ENCODE data around the gene CRTC2.

CRTC2 gene

GRCh38 chr1:153963850-153964331 is 5.5 kb upstream of the CRTC2 start:
- peak overlapping the region; percentile 90 for H3K4me3 ChIP-seq (ENCODE audit: low read length)
- TF ChIP-seq ZNF274 (IDR thresholded peaks at IDR 0.05; ENCODE audit: low read depth, low read length), result no peak

GRCh38 chr1:153963030-153963849 is 4.8 kb upstream of the CRTC2 start, which contains the start of gene SLC39A1:
TSS of gene SLC39A1 (minus strand) at chr1:153963537. CDS start at chr1:153962715, 822 bp downstream.
- TF ChIP-seq ZNF274 (IDR thresholded peaks at IDR 0.05; ENCODE audit: low read depth, low read length), result no peak
- H3K4me3 ChIP-seq (ENCODE audit: low read length), result peak within 1 kb of the TSS; percentile 90

- no peak for TF ChIP-seq ZNF274 (IDR thresholded peaks at IDR 0.05; ENCODE audit: low read depth, low read length)
- peak overlapping the region; percentile 90 for H3K4me3 ChIP-seq (ENCODE audit: low read length)
Measured at GRCh38 chr1:153962088-153963029, 3.9 kb upstream of the CRTC2 start.

GRCh38 chr1:153961421-153961820 is 3.0 kb upstream of the CRTC2 start:
- TF ChIP-seq ZNF274 (IDR thresholded peaks at IDR 0.05; ENCODE audit: low read depth, low read length), result no peak
- peak overlapping the region; percentile 90; the same call in 1 of the 2 replicates for H3K4me3 ChIP-seq (ENCODE audit: low read length)

GRCh38 chr1:153960206-153960605 is 1.8 kb upstream of the CRTC2 start:
- no peak for TF ChIP-seq ZNF274 (IDR thresholded peaks at IDR 0.05; ENCODE audit: low read depth, low read length)
- H3K4me3 ChIP-seq (ENCODE audit: low read length), result no peak overlapping the region

GRCh38 chr1:153959454-153959853 is 1.0 kb upstream of the CRTC2 start:
- TF ChIP-seq ZNF274 (IDR thresholded peaks at IDR 0.05; ENCODE audit: low read depth, low read length), result no peak
- H3K4me3 ChIP-seq (ENCODE audit: low read length), result no peak overlapping the region

GRCh38 chr1:153958961-153959260 is 499 bp upstream of the CRTC2 start:
- H3K4me3 ChIP-seq (ENCODE audit: low read length), result no peak overlapping the region
- TF ChIP-seq ZNF274 (IDR thresholded peaks at IDR 0.05; ENCODE audit: low read depth, low read length), result no peak

- peak overlapping the region; percentile 82 for H3K4me3 ChIP-seq (ENCODE audit: low read length)
- TF ChIP-seq ZNF274 (IDR thresholded peaks at IDR 0.05; ENCODE audit: low read depth, low read length), result no peak
Measured at GRCh38 chr1:153957744-153958110, 685 bp downstream of the CRTC2 start.

- peak overlapping the region; percentile 82 for H3K4me3 ChIP-seq (ENCODE audit: low read length)
- no peak for TF ChIP-seq ZNF274 (IDR thresholded peaks at IDR 0.05; ENCODE audit: low read depth, low read length)
Measured at GRCh38 chr1:153956997-153957715, 1.3 kb downstream of the CRTC2 start.

GRCh38 chr1:153954826-153955225 is 3.6 kb downstream of the CRTC2 start:
- no peak overlapping the region for H3K4me3 ChIP-seq (ENCODE audit: low read length)
- no peak for TF ChIP-seq ZNF274 (IDR thresholded peaks at IDR 0.05; ENCODE audit: low read depth, low read length)

GRCh38 chr1:153953859-153954365 is 4.5 kb downstream of the CRTC2 start:
- no peak for TF ChIP-seq ZNF274 (IDR thresholded peaks at IDR 0.05; ENCODE audit: low read depth, low read length)
- H3K4me3 ChIP-seq (ENCODE audit: low read length), result no peak overlapping the region

- no peak for TF ChIP-seq ZNF274 (IDR thresholded peaks at IDR 0.05; ENCODE audit: low read depth, low read length)
Measured at GRCh38 chr1:153951801-153952200, 6.6 kb downstream of the CRTC2 start.

GRCh38 chr1:153951183-153951582 is 7.2 kb downstream of the CRTC2 start:
- TF ChIP-seq ZNF274 (IDR thresholded peaks at IDR 0.05; ENCODE audit: low read depth, low read length), result no peak
- H3K4me3 ChIP-seq (ENCODE audit: low read length), result no peak overlapping the region

More at GRCh38 chr1:153951801-153952200, 6.6 kb downstream of the CRTC2 start:
- H3K4me3 ChIP-seq (ENCODE audit: low read length), result no peak overlapping the region
